Measurements from ENCODE around the gene EARS2. TPM values are rescaled to one million over a fixed set of nuclear protein-coding genes. Genes with fewer than 3 reads are reported as not detected.

EARS2 gene
- total and polyA plus RNA-seq, 2 of the 4 experiments (the other 2 are of a cell fraction): 28.1 to 37.8 TPM

DNA sequence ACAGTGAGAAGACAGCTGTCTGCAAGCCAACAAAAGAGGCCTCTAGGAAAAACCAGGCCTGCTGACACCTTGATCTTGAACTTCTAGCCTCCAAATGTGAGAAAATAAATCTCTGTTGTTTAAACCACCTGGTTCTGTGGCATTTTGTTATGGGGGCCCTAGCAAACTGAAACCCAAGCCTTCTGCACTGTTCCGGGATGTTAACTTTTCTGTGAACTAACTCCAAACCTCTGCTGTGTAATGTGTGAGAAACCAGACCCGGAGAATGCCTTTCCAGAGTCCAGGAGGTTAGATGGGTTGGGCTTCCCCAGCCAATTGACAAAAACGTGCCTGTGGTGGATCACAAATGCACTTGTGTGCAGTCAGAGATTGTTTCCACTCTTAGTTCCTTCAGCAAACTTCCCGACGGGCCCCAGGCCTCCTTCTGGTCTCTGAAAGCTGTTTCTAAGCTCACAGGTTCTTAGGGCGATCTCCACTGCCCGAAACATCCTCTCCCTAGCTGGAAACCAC lies 33.2 kb downstream of the EARS2 start:
- DNase-seq: no peak
- POLR2A ChIA-PET (ENCODE audit: unreplicated experiment): no interaction called here
- in situ Hi-C loops (cut with MboI; ENCODE audit: low sequenced_read_pairs): loop anchor here (5.0 kb wide), 1 partner anchor 48 kb away; no protein-coding TSS in a partner anchor
- H2BK20ac ChIP-seq (ENCODE audit: low read depth, low read length): no peak overlapping the region
- no peak overlapping the region for H2BK15ac ChIP-seq (ENCODE audit: low read depth, low read length)
- peaks cover 0 to 2% of the 10 kb centered on the region in 2 experiments; a peak in 1 of 4 replicates for H3K79me1 ChIP-seq (ENCODE audit: low read depth in 1 of 2, low read length in 2 of 2)
- no peaks in the 10 kb centered on the region for H3K27me3 ChIP-seq (ENCODE audit: control insufficient read depth, insufficient read depth, low read length)
- no peak overlapping the region for H3K14ac ChIP-seq (replicated peaks; ENCODE audit: low read depth, low read length)
- H3K4me1 ChIP-seq (ENCODE audit: control insufficient read depth, insufficient read depth, low read length): no peaks in the 10 kb centered on the region
- H4K91ac ChIP-seq (ENCODE audit: insufficient read depth, low read depth, low read length): no peak overlapping the region
- no peak overlapping the region for H2AK9ac ChIP-seq (replicated peaks; ENCODE audit: low read depth, low read length, poor library complexity)
- H3K23ac ChIP-seq (ENCODE audit: low read depth, low read length): no peak overlapping the region
- no peak overlapping the region for H3K18ac ChIP-seq (ENCODE audit: low read depth, low read length)
- peaks cover 53% of the 10 kb centered on the region for H3K36me3 ChIP-seq (ENCODE audit: control insufficient read depth, insufficient read depth, low read length)
- dilution Hi-C loops (cut with HindIII; ENCODE audit: low sequenced_read_pairs, unreplicated experiment): no loop called here
- no peak overlapping the region for H4K5ac ChIP-seq (ENCODE audit: low read depth, low read length)
- H2AFZ ChIP-seq (replicated peaks; ENCODE audit: low read length, poor library complexity): no peak overlapping the region
- H3K9me1 ChIP-seq (ENCODE audit: insufficient read depth, low read length): 0 out of 2 replicates have a peak, but pooled peaks cover 4% of the 10 kb centered on the region
- H3K4me2 ChIP-seq (ENCODE audit: low read depth, low read length): no peak overlapping the region
- no peak overlapping the region for H2BK120ac ChIP-seq (ENCODE audit: low read depth, low read length)
- no peak overlapping the region for H2AK5ac ChIP-seq (ENCODE audit: low read depth, low read length)
- H3K9me3 ChIP-seq (ENCODE audit: control insufficient read depth, insufficient read depth, low read length): no peaks in the 10 kb centered on the region
- H3K56ac ChIP-seq (ENCODE audit: extremely low read depth, insufficient read depth, low read length): no peak overlapping the region; the same call in 1 of the 2 replicates
- H4K20me1 ChIP-seq (ENCODE audit: insufficient read depth, low read length): no peaks in the 10 kb centered on the region
- intact Hi-C loops (cut with micrococcal nuclease): no loop called here
- no TSS peak for BruUV-seq (replicated peaks)
- no peak overlapping the region for H2BK5ac ChIP-seq (ENCODE audit: low read depth, low read length, poor library complexity, severe bottlenecking)
- CTCF ChIA-PET: interaction anchor here (0.5 kb wide), 1 partner anchor 27 kb away, joined by 4 read pairs; no protein-coding TSS in a partner anchor
- TF ChIP-seq NFE2L2 (IDR thresholded peaks at IDR 0.05; ENCODE audit: low read depth, low read length) (no peak), BHLHE40 (IDR thresholded peaks at IDR 0.05; ENCODE audit: low read depth, low read length) (no peak), POLR2A (IDR thresholded peaks at IDR 0.05; ENCODE audit: low read depth, low read length) (no peak), RFX5 (IDR thresholded peaks at IDR 0.05; ENCODE audit: low read depth, low read length) (no peak), FOS (IDR thresholded peaks at IDR 0.05; ENCODE audit: low read depth, low read length) (no peak), MAZ (IDR thresholded peaks at IDR 0.05; ENCODE audit: borderline replicate concordance, low read depth, low read length) (no peak), MXI1 (IDR thresholded peaks at IDR 0.05; ENCODE audit: borderline replicate concordance, low read depth, low read length) (no peak), CHD1 (IDR thresholded peaks at IDR 0.05; ENCODE audit: low read depth, low read length) (no peak), SMC3 (IDR thresholded peaks at IDR 0.05; ENCODE audit: low read depth, low read length) (no peak), RCOR1 (IDR thresholded peaks at IDR 0.05; ENCODE audit: insufficient replicate concordance, low read length) (no peak), RAD21 (IDR thresholded peaks at IDR 0.05; ENCODE audit: low read length) (no peak), CEBPB (IDR thresholded peaks at IDR 0.05; ENCODE audit: low read depth, low read length) (no peak), MAFK (IDR thresholded peaks at IDR 0.05; ENCODE audit: low read depth, low read length) (no peak)
- TF ChIP-seq, protein P1, sequence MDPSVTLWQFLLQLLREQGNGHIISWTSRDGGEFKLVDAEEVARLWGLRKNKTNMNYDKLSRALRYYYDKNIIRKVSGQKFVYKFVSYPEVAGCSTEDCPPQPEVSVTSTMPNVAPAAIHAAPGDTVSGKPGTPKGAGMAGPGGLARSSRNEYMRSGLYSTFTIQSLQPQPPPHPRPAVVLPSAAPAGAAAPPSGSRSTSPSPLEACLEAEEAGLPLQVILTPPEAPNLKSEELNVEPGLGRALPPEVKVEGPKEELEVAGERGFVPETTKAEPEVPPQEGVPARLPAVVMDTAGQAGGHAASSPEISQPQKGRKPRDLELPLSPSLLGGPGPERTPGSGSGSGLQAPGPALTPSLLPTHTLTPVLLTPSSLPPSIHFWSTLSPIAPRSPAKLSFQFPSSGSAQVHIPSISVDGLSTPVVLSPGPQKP (IDR thresholded peaks at IDR 0.05; ENCODE audit: borderline replicate concordance, low read depth, low read length): no peak
- TF ChIP-seq, protein P2, sequence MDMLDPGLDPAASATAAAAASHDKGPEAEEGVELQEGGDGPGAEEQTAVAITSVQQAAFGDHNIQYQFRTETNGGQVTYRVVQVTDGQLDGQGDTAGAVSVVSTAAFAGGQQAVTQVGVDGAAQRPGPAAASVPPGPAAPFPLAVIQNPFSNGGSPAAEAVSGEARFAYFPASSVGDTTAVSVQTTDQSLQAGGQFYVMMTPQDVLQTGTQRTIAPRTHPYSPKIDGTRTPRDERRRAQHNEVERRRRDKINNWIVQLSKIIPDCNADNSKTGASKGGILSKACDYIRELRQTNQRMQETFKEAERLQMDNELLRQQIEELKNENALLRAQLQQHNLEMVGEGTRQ (IDR thresholded peaks at IDR 0.05; ENCODE audit: low read depth, low read length): no peak
- TF ChIP-seq, protein P3, sequence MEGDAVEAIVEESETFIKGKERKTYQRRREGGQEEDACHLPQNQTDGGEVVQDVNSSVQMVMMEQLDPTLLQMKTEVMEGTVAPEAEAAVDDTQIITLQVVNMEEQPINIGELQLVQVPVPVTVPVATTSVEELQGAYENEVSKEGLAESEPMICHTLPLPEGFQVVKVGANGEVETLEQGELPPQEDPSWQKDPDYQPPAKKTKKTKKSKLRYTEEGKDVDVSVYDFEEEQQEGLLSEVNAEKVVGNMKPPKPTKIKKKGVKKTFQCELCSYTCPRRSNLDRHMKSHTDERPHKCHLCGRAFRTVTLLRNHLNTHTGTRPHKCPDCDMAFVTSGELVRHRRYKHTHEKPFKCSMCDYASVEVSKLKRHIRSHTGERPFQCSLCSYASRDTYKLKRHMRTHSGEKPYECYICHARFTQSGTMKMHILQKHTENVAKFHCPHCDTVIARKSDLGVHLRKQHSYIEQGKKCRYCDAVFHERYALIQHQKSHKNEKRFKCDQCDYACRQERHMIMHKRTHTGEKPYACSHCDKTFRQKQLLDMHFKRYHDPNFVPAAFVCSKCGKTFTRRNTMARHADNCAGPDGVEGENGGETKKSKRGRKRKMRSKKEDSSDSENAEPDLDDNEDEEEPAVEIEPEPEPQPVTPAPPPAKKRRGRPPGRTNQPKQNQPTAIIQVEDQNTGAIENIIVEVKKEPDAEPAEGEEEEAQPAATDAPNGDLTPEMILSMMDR (conservative IDR thresholded peaks at IDR 0.05; ENCODE audit: low read depth, low read length): no peak
- H4K8ac ChIP-seq (ENCODE audit: low read depth in 2 of 2, low read length in 2 of 2): no peak overlapping the region
- 89% methylated on average over 3 of the region's 7 CpGs; no CpG with 5 or more reads in 1 of the 2 experiments for WGBS, 2 experiments (ENCODE audit: extremely low coverage in 2 of 2, insufficient read length in 1 of 2)
- H3K4me3 ChIP-seq (ENCODE audit: insufficient read depth, low read depth, low read length): no peak overlapping the region
- ATAC-seq (ENCODE audit: low read depth): no peak
- no peak overlapping the region for H3K27ac ChIP-seq (ENCODE audit: insufficient read depth, low read length)
- no peak overlapping the region for H3K9ac ChIP-seq (ENCODE audit: low read depth, low read length)
- H3K4ac ChIP-seq (ENCODE audit: low read depth, low read length): no peak overlapping the region
